Neural crest cell (in vitro differentiated cells): ENCODE results near the gene MICALL1. TPM values are rescaled to one million over a fixed set of nuclear protein-coding genes. Genes with fewer than 3 reads are reported as not detected.
A peak's percentile ranks its signal among the peaks of the same experiment; 100 is the strongest.

ENCODE experiments used
- DNase-seq: peaks from one replicate; pipeline ENCODE4 v3.0.0; 2021; ENCODE audit warnings: low read depth, mixed read lengths, low spot score
- H3K27ac Mint-ChIP-seq: one replicate; pipeline ENCODE4 v1.8.0; 2021; ENCODE audit warnings: mild to moderate bottlenecking, mixed read lengths; ENCODE audit not compliant: unreplicated experiment
- H3K27me3 Mint-ChIP-seq: 2 replicates; pipeline ENCODE4 v1.8.0; 2021; ENCODE audit warnings: low read depth, mild to moderate bottlenecking, mixed read lengths
- H3K36me3 Mint-ChIP-seq: 2 replicates; pipeline ENCODE4 v1.8.0; 2021; ENCODE audit warnings: low read depth, mild to moderate bottlenecking, mixed read lengths
- H3K4me1 Mint-ChIP-seq: 2 replicates; pipeline ENCODE4 v1.8.0; 2021; ENCODE audit warnings: mixed read lengths
- H3K4me3 Mint-ChIP-seq: one replicate; pipeline ENCODE4 v1.8.0; 2021; ENCODE audit warnings: mild to moderate bottlenecking, mixed read lengths
- H3K9me3 Mint-ChIP-seq: 2 replicates; pipeline ENCODE4 v1.8.0; 2021; ENCODE audit warnings: mixed read lengths
- CTCF ChIP-seq: fragments of 200-600 bp; sonication (generic); conservative IDR thresholded peaks from 2 replicates; pipeline ENCODE4 v1.5.0; 2021; ENCODE audit warnings: antibody characterized with exemption, mild to moderate bottlenecking
- total RNA-seq: library from RNA; stranded (reverse); gene quantifications from 2 replicates; pipeline ENCODE4 v1.2.1, GENCODE V29; 2021

Gene MICALL1
- total RNA-seq, 1 donor from 2014 or later: 49.1 TPM

- DNase-seq: no peak
- no peaks in the 10 kb centered on the region for H3K27me3 Mint-ChIP-seq
- H3K4me3 Mint-ChIP-seq: no peak overlapping the region
- H3K36me3 Mint-ChIP-seq: peaks cover 6% of the 10 kb centered on the region
- TF ChIP-seq CTCF: no peak
- H3K9me3 Mint-ChIP-seq: no peaks in the 10 kb centered on the region
- H3K4me1 Mint-ChIP-seq: peaks cover 8% of the 10 kb centered on the region
- H3K27ac Mint-ChIP-seq: peak overlapping the region; percentile 27
Measured at GRCh38 chr22:37930952-37931440, 24.9 kb downstream of the MICALL1 start.

- no peak for TF ChIP-seq CTCF
- H3K27ac Mint-ChIP-seq: no peak overlapping the region
- peaks cover 8% of the 10 kb centered on the region for H3K4me1 Mint-ChIP-seq
- H3K27me3 Mint-ChIP-seq: no peaks in the 10 kb centered on the region
- no peaks in the 10 kb centered on the region for H3K9me3 Mint-ChIP-seq
- H3K36me3 Mint-ChIP-seq: peaks cover 6% of the 10 kb centered on the region
- no peak for DNase-seq
- no peak overlapping the region for H3K4me3 Mint-ChIP-seq
Measured at GRCh38 chr22:37931893-37932389, 25.8 kb downstream of the MICALL1 start.

- H3K9me3 Mint-ChIP-seq: no peaks in the 10 kb centered on the region
- peaks cover 6% of the 10 kb centered on the region for H3K36me3 Mint-ChIP-seq
- peaks cover 8% of the 10 kb centered on the region for H3K4me1 Mint-ChIP-seq
- no peak overlapping the region for H3K4me3 Mint-ChIP-seq
- H3K27ac Mint-ChIP-seq: no peak overlapping the region
- H3K27me3 Mint-ChIP-seq: no peaks in the 10 kb centered on the region
- TF ChIP-seq CTCF: no peak
- DNase-seq: no peak
Measured at GRCh38 chr22:37932401-37932800, 26.3 kb downstream of the MICALL1 start.

DNA sequence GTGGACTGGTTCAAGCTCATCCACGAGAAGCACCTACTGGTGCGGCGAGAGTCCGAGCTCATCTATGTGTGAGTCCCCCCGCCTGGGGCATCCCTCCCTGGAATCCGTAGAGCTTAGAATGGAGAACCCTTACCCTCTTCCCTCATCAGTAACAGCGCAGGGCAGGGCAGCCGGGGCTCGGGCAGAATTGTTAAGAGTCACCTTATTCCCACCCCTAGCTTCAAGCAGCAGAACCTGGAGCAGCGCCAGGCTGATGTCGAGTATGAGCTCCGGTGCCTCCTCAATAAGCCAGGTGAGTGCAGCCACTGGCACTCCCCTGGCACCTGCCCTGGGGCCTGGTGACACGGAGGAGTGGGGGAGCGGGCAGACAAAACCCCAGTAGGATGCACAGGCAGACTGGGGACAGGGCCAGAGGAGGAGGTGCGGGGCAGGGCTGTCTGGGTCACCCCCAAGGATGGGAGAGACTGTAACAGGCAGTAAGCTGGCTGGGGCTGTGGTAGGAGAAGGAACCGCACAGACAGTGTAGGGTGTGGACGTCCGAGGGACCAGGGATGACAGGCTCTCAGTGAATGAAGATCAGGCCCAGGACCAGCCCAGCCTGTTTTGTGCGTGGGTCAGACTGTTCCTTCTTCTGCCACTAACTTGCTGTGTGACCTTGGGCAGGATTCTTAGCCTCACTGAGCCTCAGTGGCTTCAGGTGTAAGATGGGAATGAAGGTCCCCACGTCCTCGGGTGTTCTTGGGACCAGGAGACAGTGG lies 26.9 kb downstream of the MICALL1 start:
- no peaks in the 10 kb centered on the region for H3K9me3 Mint-ChIP-seq
- TF ChIP-seq CTCF: no peak
- no peak overlapping the region for H3K27ac Mint-ChIP-seq
- peaks cover 8% of the 10 kb centered on the region for H3K4me1 Mint-ChIP-seq
- no peaks in the 10 kb centered on the region for H3K27me3 Mint-ChIP-seq
- H3K4me3 Mint-ChIP-seq: no peak overlapping the region
- peaks cover 6% of the 10 kb centered on the region for H3K36me3 Mint-ChIP-seq
- no peak for DNase-seq

GRCh38 chr22:37933711-37934376 lies 27.7 kb downstream of the MICALL1 start:
- H3K36me3 Mint-ChIP-seq: peaks cover 3% of the 10 kb centered on the region

More at GRCh38 chr22:37933711-37934376, 27.7 kb downstream of the MICALL1 start:
- H3K4me3 Mint-ChIP-seq: no peak overlapping the region
- H3K4me1 Mint-ChIP-seq: peaks cover 8% of the 10 kb centered on the region
- H3K27me3 Mint-ChIP-seq: no peaks in the 10 kb centered on the region
- H3K9me3 Mint-ChIP-seq: no peaks in the 10 kb centered on the region
- H3K27ac Mint-ChIP-seq: peak overlapping the region; percentile 67
- peak; percentile 93 for DNase-seq
- peak; percentile 94 for TF ChIP-seq CTCF
